CD4-positive, alpha-beta T cell treated with Interleukin-2 at 100 ng/mL for 4 hours (primary cell): ENCODE data around the gene PCNT.
A peak's percentile ranks its signal among the peaks of the same experiment; 100 is the strongest.

Source experiments
- DNase-seq: peaks from one replicate; pipeline ENCODE4 v3.0.0-alpha.2; 2020; ENCODE audit warnings: low spot score

Gene PCNT

GRCh38 chr21:46483300-46484295 is 159.6 kb downstream of the PCNT start:
- DNase-seq = peak; percentile 21

GRCh38 chr21:46486481-46487126 is 162.6 kb downstream of the PCNT start:
- no peak for DNase-seq

- DNase-seq = no peak
Observed at GRCh38 chr21:46489162-46489663, 165.3 kb downstream of the PCNT start.

GRCh38 chr21:46489800-46490199 is 165.8 kb downstream of the PCNT start:
- no peak for DNase-seq

- DNase-seq = no peak
Observed at GRCh38 chr21:46491553-46491952, 167.6 kb downstream of the PCNT start.

GRCh38 chr21:46492851-46493250 is 168.9 kb downstream of the PCNT start:
- no peak for DNase-seq

- no peak for DNase-seq
Observed at GRCh38 chr21:46493828-46494227, 169.9 kb downstream of the PCNT start.
